NB4 (cell line): ENCODE results near the gene SCEL.

ENCODE experiments used
- POLR2A ChIP-seq: IDR thresholded peaks from 2 replicates; pipeline ENCODE4 v1.6.1; 2011; ENCODE audit warnings: mild to moderate bottlenecking; ENCODE audit not compliant: insufficient read length; ENCODE audit errors: extremely low read depth
- TF ChIP-seq, protein P1 (sequence below): IDR thresholded peaks from one replicate; pipeline ENCODE4 v1.5.1; 2012; ENCODE audit warnings: low read depth, low read length
- TF ChIP-seq, protein P2 (sequence below): IDR thresholded peaks from 2 replicates; pipeline ENCODE4 v1.6.1; 2011; ENCODE audit warnings: low read depth, low read length

DNA sequence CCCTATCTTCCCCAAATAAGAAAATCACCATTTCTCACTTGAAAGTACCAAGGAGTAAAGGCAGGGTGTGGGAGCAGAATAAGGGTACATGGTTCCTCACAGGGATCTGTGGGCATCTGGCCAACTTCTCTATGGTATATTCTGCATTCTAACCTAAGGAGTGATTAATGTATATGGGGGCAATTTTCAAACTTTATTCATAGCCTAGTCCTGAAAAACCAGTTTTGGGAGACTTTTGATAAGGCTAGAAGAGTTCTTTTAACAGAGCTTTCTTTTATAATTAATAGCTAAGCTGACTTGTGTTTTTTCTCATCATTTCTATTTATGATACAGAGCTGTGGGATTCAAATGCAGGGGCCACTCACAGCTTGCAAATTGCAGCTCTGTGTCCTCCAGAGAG lies 852 bp downstream of the SCEL start:
- TF ChIP-seq POLR2A: no peak
- TF ChIP-seq, protein P1, sequence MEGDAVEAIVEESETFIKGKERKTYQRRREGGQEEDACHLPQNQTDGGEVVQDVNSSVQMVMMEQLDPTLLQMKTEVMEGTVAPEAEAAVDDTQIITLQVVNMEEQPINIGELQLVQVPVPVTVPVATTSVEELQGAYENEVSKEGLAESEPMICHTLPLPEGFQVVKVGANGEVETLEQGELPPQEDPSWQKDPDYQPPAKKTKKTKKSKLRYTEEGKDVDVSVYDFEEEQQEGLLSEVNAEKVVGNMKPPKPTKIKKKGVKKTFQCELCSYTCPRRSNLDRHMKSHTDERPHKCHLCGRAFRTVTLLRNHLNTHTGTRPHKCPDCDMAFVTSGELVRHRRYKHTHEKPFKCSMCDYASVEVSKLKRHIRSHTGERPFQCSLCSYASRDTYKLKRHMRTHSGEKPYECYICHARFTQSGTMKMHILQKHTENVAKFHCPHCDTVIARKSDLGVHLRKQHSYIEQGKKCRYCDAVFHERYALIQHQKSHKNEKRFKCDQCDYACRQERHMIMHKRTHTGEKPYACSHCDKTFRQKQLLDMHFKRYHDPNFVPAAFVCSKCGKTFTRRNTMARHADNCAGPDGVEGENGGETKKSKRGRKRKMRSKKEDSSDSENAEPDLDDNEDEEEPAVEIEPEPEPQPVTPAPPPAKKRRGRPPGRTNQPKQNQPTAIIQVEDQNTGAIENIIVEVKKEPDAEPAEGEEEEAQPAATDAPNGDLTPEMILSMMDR: no peak
- TF ChIP-seq, protein P2, sequence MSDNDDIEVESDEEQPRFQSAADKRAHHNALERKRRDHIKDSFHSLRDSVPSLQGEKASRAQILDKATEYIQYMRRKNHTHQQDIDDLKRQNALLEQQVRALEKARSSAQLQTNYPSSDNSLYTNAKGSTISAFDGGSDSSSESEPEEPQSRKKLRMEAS: no peak
